Body of pancreas (tissue), 4 donors: ENCODE measurements around the gene KIF27.

Experiments used
- CTCF ChIP-seq, 7 experiments: fragments of 450-650 bp in 4 of 7; fragments of 200-600 bp in 3 of 7; sonication (generic) in 3 of 7; IDR thresholded peaks; one replicate each; pipeline ENCODE4 v1.5.1; 2016 to 2019; ENCODE audit warnings: antibody characterized with exemption in 7 of 7
- POLR2A ChIP-seq, 3 donors: fragments of 450-650 bp; IDR thresholded peaks; one replicate each; pipeline ENCODE4 v1.6.1; 2016; ENCODE audit warnings: antibody characterized with exemption in 3 of 3, mild to moderate bottlenecking in 2 of 3

- TF ChIP-seq POLR2A (IDR thresholded peaks at IDR 0.05): no peak
- TF ChIP-seq CTCF (IDR thresholded peaks at IDR 0.05): no peak
Measured at GRCh38 chr9:83927591-83927990, 6.4 kb upstream of the KIF27 start.
